DMS114 treated with DMSO at 0.1 percent for 48 hours (cell line): ENCODE results near the gene BCLAF1.

Experiments
- DNase-seq: peaks from one replicate; lab custom pipeline; 2025; ENCODE audit not compliant: unreplicated experiment; lab: John Stamatoyannopoulos, UW

BCLAF1 gene

GRCh38 chr6:136289579-136290409 lies at the start of gene BCLAF1:
BCLAF1 (minus strand) TSS chr6:136289846; CDS start chr6:136279866, 9,980 bp downstream.
- DNase-seq: peak; percentile 92

- no peak for DNase-seq
These were observed 48.8 kb upstream of the BCLAF1 start for GRCh38 chr6:136338486-136338885.

- no peak for DNase-seq
These were observed 48.0 kb upstream of the BCLAF1 start for GRCh38 chr6:136337606-136338005.

GRCh38 chr6:136337121-136337520 lies 47.5 kb upstream of the BCLAF1 start:
- DNase-seq: no peak

GRCh38 chr6:136335736-136336363 lies 46.2 kb upstream of the BCLAF1 start:
- no peak for DNase-seq

GRCh38 chr6:136334853-136335252 lies 45.2 kb upstream of the BCLAF1 start:
- no peak for DNase-seq

GRCh38 chr6:136334465-136334846 lies 44.8 kb upstream of the BCLAF1 start:
- DNase-seq: no peak

GRCh38 chr6:136333824-136334464 lies 44.3 kb upstream of the BCLAF1 start:
- DNase-seq: no peak

GRCh38 chr6:136331461-136331860 lies 41.8 kb upstream of the BCLAF1 start:
- no peak for DNase-seq

GRCh38 chr6:136330634-136331033 lies 41.0 kb upstream of the BCLAF1 start:
- no peak for DNase-seq

GRCh38 chr6:136326038-136326553 lies 36.5 kb upstream of the BCLAF1 start:
- no peak for DNase-seq

- no peak for DNase-seq
These were observed 35.2 kb upstream of the BCLAF1 start for GRCh38 chr6:136324686-136325380.

- no peak for DNase-seq
These were observed 33.9 kb upstream of the BCLAF1 start for GRCh38 chr6:136323431-136324112.

- DNase-seq: no peak
These were observed 30.1 kb upstream of the BCLAF1 start for GRCh38 chr6:136319732-136320131.

GRCh38 chr6:136318676-136319075 lies 29.0 kb upstream of the BCLAF1 start:
- no peak for DNase-seq

GRCh38 chr6:136317971-136318370 lies 28.3 kb upstream of the BCLAF1 start:
- DNase-seq: no peak

GRCh38 chr6:136317021-136317694 lies 27.5 kb upstream of the BCLAF1 start:
- DNase-seq: peak; percentile 19

GRCh38 chr6:136315594-136315993 lies 25.9 kb upstream of the BCLAF1 start:
- DNase-seq: no peak

GRCh38 chr6:136312975-136313374 lies 23.3 kb upstream of the BCLAF1 start:
- DNase-seq: no peak

GRCh38 chr6:136309729-136310311 lies 20.2 kb upstream of the BCLAF1 start:
- DNase-seq: no peak
